NCI-H524 (cell line): Measurements from ENCODE around the gene BDH2.

Source experiments
- DNase-seq, 2 experiments: peaks; one replicate each; lab custom pipeline; 2025; lab: John Stamatoyannopoulos, UW

BDH2 gene

DNA sequence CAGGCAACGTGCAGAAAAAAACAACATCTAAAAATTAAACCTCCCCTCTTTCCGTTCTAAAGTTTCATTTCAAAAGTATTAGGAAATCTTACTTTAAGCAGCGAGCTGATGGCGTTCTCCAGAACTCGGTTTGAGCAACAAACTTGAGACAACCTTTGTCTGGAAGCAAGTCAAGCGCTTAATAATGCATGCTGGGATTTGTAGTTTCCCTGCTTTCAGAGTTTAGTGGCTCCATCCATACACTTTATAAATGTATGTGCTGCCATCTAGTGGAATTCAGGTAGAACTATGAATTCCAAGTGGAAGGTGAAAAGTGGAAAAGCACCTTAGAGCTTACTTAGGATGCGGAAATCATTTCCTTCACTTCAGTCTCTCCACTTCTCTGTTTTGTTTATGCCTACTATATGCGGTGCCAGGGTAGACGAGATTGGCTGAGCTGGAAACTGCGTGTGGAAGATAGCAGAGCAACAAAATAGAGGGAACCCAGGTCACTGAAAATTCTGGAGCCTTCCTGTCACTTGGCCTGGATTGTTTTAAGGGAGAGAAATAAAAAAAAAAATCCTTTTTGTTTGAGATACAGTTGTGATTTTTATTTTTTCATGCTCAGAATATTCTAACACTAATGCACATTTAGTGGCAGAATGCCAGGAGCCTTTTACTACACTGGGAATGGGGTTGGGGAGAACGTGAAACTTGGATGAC is at the start of gene BDH2:
TSS of gene BDH2 (minus strand) at position 144 of the 702 bp plus-strand sequence. CDS start 3,580 bp downstream, outside the sequence.
- peak; percentile 44 to 71 for DNase-seq

GRCh38 chr4:103144926-103145325 is 45.3 kb upstream of the BDH2 start:
- no peak for DNase-seq

DNA sequence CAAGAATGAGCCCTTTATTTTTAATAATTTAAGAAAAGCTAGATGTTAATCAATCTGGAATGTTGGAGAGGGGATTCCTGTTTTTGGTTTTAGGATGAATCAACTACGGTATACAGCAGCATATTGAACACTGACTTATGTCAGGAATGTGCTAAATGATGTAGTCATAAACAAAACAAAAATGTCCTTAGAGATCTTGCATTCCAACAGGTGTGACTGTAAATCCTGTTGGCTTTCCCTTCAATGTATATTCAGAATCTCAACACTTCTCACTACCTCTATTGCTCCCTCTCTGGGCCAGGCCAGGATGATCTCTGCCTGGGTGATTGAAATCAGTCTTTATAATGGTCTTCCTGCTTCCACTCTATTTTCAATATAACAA is 37.8 kb upstream of the BDH2 start:
- DNase-seq = no peak

GRCh38 chr4:103136671-103137445 is 37.2 kb upstream of the BDH2 start:
- no peak for DNase-seq

DNA sequence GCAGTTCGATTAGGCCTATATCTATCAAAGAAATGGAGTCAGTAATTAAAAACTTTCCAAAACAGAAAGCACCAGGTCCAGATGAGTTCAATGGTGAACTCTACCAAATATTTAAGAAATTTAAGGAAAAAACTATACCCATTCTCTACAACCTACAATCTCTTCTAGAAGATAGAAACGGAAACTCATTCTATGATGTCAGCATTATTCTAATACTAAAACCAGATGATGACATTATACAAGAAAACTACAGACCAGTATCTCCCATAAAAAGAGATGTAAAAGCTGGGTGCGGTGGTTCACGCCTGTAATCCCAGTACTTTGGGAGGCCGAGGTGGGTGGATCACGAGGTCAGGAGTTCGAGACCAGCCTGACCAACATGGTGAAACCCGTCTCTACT is 29.5 kb upstream of the BDH2 start:
- no peak for DNase-seq

GRCh38 chr4:103126126-103126525 is 26.5 kb upstream of the BDH2 start:
- DNase-seq = no peak

GRCh38 chr4:103123114-103123513 is 23.5 kb upstream of the BDH2 start:
- no peak for DNase-seq

DNA sequence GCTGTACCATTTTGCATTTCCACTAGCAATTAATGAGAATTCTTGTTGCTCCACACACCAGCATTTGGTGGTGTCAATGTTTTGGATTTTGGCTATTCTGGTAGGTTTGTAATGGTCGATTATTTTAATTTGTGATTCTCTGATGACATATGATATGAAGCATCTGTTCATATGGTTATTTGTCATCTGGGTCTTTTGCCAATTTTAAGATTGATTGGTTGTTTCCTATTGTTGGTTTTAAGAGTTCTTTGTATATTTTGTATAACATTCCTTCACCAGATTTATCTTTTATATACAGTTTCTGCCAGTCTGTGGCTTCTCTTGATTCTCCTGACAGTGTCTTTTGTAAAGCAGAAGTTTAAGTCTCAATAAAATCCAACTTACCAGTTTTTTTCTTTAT is 18.5 kb upstream of the BDH2 start:
- DNase-seq = no peak

- DNase-seq = no peak
Measured at GRCh38 chr4:103111598-103111997, 12.0 kb upstream of the BDH2 start.

DNA sequence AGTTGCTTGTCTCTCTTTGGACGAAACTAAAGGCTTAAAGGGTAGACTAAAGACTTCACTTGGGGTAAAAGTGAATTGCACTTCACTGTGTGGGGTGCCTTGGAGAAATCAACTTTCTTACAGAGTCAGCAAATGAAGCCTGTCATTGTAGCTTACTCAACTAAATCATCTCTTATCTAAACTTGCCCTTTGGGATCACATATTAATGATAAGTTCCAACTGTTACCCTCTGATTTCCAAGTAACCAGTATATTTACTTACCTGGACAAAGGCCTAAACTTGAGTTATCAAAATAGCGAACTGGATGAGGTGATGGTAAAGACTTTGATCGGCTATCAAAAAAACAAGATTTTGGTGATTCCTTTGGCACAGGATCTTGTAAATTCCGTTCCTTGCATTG is 8.9 kb upstream of the BDH2 start:
- DNase-seq = no peak

DNA sequence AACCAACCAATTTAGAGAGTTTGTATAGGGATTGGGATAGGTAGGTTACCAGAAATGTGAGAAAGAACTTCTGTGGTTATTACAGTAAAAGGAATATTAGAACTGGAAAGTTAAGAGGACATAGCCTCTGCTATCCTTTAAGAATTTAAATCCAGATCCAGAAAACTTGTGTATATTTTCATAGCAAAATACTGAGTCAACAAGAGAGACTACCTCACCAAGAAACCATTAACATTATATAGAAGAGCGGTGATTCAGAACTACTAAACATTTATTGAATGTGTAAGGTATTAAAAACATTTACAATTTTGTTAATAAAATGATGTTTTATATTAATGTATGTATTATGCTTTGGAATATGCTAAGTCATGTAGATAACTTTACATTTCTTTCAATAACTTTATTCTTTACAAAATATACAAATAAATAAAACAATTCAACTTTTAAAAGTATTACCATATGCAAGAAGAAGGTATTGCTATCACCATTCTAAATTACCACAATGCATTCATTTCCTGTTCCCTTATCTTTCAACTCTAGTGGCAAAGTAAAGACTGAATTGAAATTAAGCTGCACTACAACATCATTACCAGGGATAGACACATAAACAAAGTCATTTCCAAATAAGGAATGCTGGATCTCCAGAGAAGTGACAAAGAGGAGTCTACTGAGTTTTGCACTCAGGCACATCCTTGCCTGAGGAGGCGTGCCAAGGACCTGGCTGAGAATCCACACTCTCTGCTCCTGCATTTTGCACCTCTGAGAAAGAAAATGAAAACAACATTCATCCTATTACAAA is 6.1 kb upstream of the BDH2 start:
- no peak for DNase-seq

- no peak for DNase-seq
Measured at GRCh38 chr4:103104886-103105285, 5.3 kb upstream of the BDH2 start.

DNA sequence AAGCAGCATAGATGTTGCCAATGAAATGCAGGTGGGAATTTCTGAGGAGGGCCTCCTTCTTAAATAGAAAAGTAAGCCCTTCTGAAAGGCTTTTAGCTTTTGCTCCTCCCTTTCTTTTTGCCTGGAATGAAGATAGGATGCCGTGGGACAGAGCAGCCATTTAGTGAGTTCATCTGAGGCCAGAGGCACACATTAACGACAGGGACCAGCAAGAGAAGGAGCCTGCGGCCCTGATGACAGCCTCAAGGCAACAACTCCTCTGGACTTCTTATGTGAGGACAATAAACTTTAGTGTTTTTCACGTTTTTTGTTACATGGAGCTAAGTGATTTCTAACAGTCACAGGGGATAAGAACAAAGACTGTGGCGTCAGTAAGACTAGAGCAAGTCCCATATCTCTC is 1.1 kb upstream of the BDH2 start:
- no peak for DNase-seq

GRCh38 chr4:103098756-103099440 is 736 bp downstream of the BDH2 start:
- no peak for DNase-seq

DNA sequence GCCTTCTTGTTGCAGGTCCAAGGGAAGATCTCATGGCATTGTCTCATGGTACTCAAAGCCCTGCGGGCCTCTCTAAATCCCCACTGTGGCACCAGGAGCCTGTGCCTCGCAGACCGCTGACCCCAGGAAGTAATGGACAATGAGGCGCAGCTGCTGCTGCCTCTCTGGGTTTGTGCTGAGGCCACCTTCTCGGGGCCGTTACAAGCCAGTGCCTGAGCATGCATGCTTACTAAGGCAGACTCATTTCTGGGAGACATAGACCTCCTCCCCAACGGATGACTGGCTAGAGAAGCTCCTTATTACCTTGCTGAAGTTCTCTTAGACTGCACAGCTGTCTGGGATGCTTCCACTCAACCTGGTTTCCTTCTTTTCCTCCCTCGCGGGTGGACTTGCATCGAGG is 1.3 kb downstream of the BDH2 start:
- DNase-seq = no peak

- DNase-seq = no peak
Measured at GRCh38 chr4:103097112-103097511, 2.5 kb downstream of the BDH2 start.

DNA sequence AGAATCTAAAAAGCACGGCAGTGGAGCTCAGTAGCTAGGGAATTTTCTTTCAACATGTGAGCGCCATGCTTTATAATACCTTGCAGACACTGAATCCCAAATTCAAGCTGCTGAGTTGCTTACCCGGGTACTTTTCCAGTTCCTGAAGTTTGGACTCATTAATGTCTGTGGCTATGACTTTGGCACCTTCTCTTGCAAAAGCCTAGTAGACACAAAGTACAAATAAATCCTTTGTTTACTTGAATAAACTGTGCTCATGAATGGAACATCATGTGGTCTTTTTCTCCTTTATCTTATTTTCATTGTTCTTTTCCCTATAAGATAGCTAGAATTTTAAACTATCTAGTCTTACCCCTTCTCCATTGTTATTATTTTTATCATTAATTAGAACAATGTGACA is 4.6 kb downstream of the BDH2 start:
- DNase-seq = no peak

- no peak for DNase-seq
Measured at GRCh38 chr4:103092245-103092644, 7.4 kb downstream of the BDH2 start.

DNA sequence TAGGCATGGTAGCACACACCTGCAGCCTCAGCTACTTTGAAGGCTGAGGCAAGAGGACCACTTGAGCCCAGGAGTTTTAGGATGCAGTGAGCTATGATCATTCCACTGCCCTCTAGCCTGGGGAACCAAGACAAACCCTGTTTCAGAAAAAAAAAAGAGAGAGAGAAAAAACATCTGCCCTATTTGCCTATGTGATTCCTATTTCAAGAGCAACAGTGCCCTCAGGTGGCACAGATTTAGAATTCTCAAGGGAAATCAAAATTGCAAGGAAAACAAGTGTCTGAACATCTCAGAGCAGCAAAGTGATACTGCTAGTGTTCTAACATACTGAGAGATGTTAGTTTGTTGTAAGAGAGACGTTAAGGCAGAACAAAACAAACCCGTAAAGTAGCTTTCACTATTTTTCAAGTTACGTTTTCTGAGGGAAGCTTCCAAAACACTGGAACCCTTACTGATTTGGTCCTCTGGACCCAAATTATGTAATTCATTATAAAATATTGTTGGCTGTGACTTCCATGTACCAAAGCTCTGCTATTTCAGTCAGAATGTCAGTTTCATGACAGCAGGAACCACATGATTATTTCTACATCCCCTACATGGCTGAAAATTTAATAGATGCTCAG is 7.9 kb downstream of the BDH2 start:
- DNase-seq = peak in 1 of 2 experiments; percentile 67

- no peak for DNase-seq
Measured at GRCh38 chr4:103089481-103089880, 10.2 kb downstream of the BDH2 start.

DNA sequence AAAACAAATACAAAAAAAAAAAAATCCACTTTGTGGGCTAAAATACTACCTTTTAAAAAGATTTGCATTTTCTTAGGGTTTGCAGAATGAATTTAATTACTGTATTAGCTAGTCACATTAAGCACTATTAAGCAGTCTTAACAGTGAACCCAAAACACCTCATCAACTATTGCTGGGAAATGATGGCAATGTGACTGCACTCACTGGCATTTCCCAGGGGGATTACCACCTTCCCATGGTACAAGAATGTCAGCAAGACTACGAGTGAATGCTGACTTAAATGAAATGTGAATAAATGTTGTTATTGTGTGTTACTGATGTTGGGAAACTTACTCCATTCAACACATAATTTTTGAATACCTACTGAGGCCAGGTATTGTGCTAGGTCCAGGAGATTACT is 13.1 kb downstream of the BDH2 start:
- no peak for DNase-seq
